Karpas-422 (cell line): ENCODE results near the gene NUP188. TPM values are rescaled to one million over a fixed set of nuclear protein-coding genes. Genes with fewer than 3 reads are reported as not detected.
"Not testable (repeated sequence)": the region's sequence is repeated elsewhere in the genome, so short reads cannot be mapped to it uniquely, and the experiment has no call there.

Experiments
- DNase-seq: peaks from one replicate; pipeline ENCODE4 v3.0.0-alpha.2; 2015
- H2AFZ ChIP-seq: fragments of 200-600 bp; sonication (generic); 2 replicates; pipeline ENCODE4 v1.6.1; 2014; ENCODE audit warnings: antibody characterized with exemption, low read length, mixed read lengths
- H3K27ac ChIP-seq: fragments of 200-600 bp; sonication (generic); 2 replicates; pipeline ENCODE4 v1.5.1; 2014; ENCODE audit warnings: mild to moderate bottlenecking, low read length, moderate library complexity
- H3K27me3 ChIP-seq: fragments of 200-600 bp; sonication (generic); 2 replicates; pipeline ENCODE4 v1.6.1; 2014; ENCODE audit warnings: low read length, mixed read lengths
- H3K36me3 ChIP-seq: fragments of 200-600 bp; sonication (generic); 2 replicates; pipeline ENCODE4 v1.6.1; 2014; ENCODE audit warnings: low read length, mixed read lengths; ENCODE audit not compliant: insufficient read depth
- H3K4me1 ChIP-seq: fragments of 200-600 bp; sonication (generic); 2 replicates; pipeline ENCODE4 v1.6.1; 2014; ENCODE audit warnings: mild to moderate bottlenecking, low read length, mixed read lengths
- H3K4me2 ChIP-seq: fragments of 200-600 bp; sonication (generic); 2 replicates; pipeline ENCODE4 v1.6.1; 2014; ENCODE audit warnings: low read length, low read depth, mild to moderate bottlenecking; ENCODE audit not compliant: poor library complexity, severe bottlenecking
- H3K4me3 ChIP-seq: fragments of 200-600 bp; sonication (generic); 2 replicates; pipeline ENCODE4 v1.5.1; 2014; ENCODE audit warnings: mild to moderate bottlenecking, antibody characterized with exemption, low read length, mixed read lengths
- H3K79me2 ChIP-seq: fragments of 200-600 bp; sonication (generic); 2 replicates; pipeline ENCODE4 v1.6.1; 2014; ENCODE audit warnings: mild to moderate bottlenecking, low read length, mixed read lengths
- H3K9ac ChIP-seq: fragments of 200-600 bp; sonication (generic); 2 replicates; pipeline ENCODE4 v1.6.0; 2014; ENCODE audit warnings: low read length
- H3K9me2 ChIP-seq: fragments of 200-600 bp; sonication (generic), shearing (Covaris generic); replicated peaks from 2 replicates; pipeline ENCODE4 v1.6.0; 2014; ENCODE audit warnings: mild to moderate bottlenecking, low read length, moderate library complexity; ENCODE audit not compliant: insufficient read depth
- H3K9me3 ChIP-seq: fragments of 300-700, 200-600 bp; sonication (generic); 2 replicates; pipeline ENCODE4 v1.6.1; 2014; ENCODE audit warnings: low read length, mixed read lengths
- H4K20me1 ChIP-seq: fragments of 200-600 bp; sonication (generic); 2 replicates; pipeline ENCODE4 v1.6.1; 2014; ENCODE audit warnings: mild to moderate bottlenecking, antibody characterized with exemption, low read length, low read depth; ENCODE audit not compliant: insufficient read depth
- total RNA-seq: library from RNA; depleted of rRNA; stranded (reverse); fragments of >200 nt; shearing (Covaris generic); gene quantifications from 2 replicates; pipeline ENCODE4 v1.2.3, GENCODE V29; 2014; ENCODE audit warnings: low replicate concordance

The NUP188 gene
- total RNA-seq, 1 experiment from 2014 or later = 32.1 TPM

DNA sequence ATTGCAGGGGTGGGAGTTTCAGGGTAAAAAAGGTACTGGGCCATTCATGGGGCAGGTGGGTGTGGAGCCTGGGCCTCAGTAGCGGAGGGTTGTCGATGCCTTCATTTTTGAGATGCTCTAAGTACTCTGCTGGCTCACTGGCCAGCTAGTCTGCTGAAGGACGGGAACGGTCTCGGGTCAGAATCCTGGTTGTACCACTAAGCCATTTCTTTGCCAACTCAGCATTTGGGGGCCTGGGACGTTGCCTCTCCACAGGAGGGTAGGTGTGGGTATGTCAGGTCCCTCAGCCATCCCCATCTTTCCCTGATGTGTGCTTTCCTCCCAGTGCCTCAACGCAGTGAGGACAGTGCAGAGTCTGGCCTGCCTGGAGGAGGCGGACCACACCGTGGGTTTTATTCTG is 55.5 kb downstream of the NUP188 start:
- no peaks in the 10 kb centered on the region for H3K9me3 ChIP-seq
- no peaks in the 10 kb centered on the region for H3K27me3 ChIP-seq
- no peaks in the 10 kb centered on the region for H3K9me2 ChIP-seq
- no peaks in the 10 kb centered on the region for H3K79me2 ChIP-seq
- H3K9ac ChIP-seq = no peak overlapping the region
- no peak for DNase-seq
- peaks cover 5% of the 10 kb centered on the region; the same call in 1 of the 2 replicates for H3K4me1 ChIP-seq
- no peak overlapping the region for H3K27ac ChIP-seq
- H3K4me3 ChIP-seq = no peak overlapping the region
- H3K4me2 ChIP-seq = no peak overlapping the region
- H4K20me1 ChIP-seq = peaks cover 5% of the 10 kb centered on the region; the same call in 1 of the 2 replicates
- H3K36me3 ChIP-seq = peaks cover 44% of the 10 kb centered on the region
- no peak overlapping the region for H2AFZ ChIP-seq

DNA sequence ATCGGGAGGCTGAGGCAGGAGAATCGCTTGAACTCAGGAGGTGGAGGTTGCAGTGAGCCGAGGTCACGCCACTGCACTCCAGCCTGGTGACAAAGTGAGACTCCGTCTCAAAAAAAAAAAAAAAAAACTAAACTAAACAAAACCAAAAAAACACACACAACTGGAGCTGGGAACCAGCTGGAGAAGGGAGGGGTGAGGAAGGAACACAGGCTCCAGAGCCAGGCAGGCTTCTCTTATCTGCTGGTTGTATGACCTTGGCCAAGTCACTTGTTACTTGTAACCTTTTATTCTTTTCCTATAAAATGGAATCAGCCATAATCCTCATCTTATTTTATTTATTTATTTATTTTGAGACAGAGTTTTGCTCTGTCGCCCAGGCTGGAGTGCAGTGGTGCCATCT is 56.7 kb downstream of the NUP188 start:
- H3K4me3 ChIP-seq, H2AFZ ChIP-seq, H3K4me2 ChIP-seq, DNase-seq, H3K9me3 ChIP-seq, H3K27ac ChIP-seq, H3K79me2 ChIP-seq, H3K9ac ChIP-seq, H4K20me1 ChIP-seq, H3K27me3 ChIP-seq, H3K9me2 ChIP-seq, H3K4me1 ChIP-seq: not testable (repeated sequence)
- H3K36me3 ChIP-seq = peaks cover 38% of the 10 kb centered on the region

DNA sequence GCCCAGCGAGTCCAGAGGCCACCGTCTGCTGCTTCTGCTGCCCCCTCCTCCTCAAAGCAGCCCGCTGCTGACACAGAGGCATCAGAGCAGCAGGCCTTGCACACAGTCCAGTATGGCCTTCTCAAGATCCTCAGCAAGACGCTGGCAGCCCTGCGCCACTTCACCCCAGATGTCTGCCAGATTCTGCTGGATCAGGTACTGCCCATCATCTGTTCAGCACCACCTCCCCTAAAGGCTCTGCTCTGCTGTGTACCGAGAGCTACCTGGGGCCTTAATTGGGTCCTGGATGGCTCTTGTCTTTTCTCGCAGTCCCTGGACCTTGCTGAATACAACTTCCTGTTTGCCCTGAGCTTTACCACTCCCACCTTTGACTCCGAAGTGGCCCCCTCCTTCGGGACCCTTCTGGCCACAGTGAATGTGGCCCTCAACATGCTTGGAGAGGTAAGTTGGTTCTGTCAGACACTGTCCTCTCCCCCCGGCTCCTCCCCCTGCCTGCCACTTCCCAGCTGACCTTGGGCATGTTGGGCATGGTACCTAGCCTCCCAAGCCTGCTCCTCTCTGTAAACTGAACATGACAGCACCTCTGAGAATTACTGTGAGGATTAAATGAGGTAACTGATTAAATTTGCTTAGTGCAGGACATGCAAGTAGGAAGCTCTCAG is 58.0 kb downstream of the NUP188 start:
- Histone ChIP-seq H3K4me1 (peaks cover 5% of the 10 kb centered on the region; the same call in 1 of the 2 replicates), H3K27me3 (no peaks in the 10 kb centered on the region), H3K79me2 (no peaks in the 10 kb centered on the region), H3K9ac (no peak overlapping the region), H3K9me2 (no peaks in the 10 kb centered on the region), H4K20me1 (peaks cover 5% of the 10 kb centered on the region; the same call in 1 of the 2 replicates), H3K4me2 (no peak overlapping the region), H3K36me3 (peaks cover 38% of the 10 kb centered on the region), H3K9me3 (no peaks in the 10 kb centered on the region), H2AFZ (no peak overlapping the region), H3K27ac (no peak overlapping the region), H3K4me3 (no peak overlapping the region)
- no peak for DNase-seq

DNA sequence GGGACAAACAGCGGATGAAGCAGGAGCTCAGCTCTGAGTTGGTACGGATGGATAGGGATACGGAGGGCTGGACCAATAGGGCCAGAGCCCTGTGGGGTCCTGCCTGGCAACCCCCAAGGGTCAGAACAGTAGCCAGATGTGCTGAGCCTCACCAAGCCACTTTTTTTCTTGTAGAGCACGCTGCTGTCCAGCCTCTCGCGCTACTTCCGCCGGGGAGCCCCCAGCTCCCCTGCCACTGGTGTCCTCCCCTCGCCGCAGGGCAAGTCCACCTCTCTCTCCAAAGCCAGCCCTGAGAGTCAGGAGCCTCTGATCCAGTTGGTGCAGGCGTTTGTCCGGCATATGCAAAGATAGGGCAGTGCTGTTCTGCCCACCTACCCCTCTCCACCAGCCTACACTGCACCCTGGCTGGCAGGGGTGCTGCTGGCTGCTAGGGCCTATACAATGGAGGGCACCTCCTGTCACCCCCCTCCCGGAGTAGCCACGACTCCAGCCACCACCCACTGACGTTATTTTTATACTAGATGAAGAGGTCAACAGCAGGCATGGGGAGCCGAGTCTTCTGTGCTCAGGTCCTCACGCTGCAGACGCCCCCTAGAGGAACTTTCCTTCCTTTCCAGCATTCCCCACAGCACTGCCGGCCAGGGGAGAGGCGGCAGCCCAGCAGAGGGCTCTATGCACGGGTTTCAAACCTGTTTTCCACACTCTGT is 59.0 kb downstream of the NUP188 start:
- H2AFZ ChIP-seq = no peak overlapping the region
- peaks cover 5% of the 10 kb centered on the region; the same call in 1 of the 2 replicates for H3K4me1 ChIP-seq
- no peaks in the 10 kb centered on the region for H3K9me2 ChIP-seq
- no peak overlapping the region for H3K27ac ChIP-seq
- H3K9ac ChIP-seq = no peak overlapping the region
- peak; percentile 90 for DNase-seq
- no peaks in the 10 kb centered on the region for H3K9me3 ChIP-seq
- H3K4me3 ChIP-seq = no peak overlapping the region
- H3K36me3 ChIP-seq = peaks cover 38% of the 10 kb centered on the region
- H3K79me2 ChIP-seq = no peaks in the 10 kb centered on the region
- H4K20me1 ChIP-seq = peaks cover 5% of the 10 kb centered on the region; the same call in 1 of the 2 replicates
- H3K27me3 ChIP-seq = no peaks in the 10 kb centered on the region
- H3K4me2 ChIP-seq = no peak overlapping the region

DNA sequence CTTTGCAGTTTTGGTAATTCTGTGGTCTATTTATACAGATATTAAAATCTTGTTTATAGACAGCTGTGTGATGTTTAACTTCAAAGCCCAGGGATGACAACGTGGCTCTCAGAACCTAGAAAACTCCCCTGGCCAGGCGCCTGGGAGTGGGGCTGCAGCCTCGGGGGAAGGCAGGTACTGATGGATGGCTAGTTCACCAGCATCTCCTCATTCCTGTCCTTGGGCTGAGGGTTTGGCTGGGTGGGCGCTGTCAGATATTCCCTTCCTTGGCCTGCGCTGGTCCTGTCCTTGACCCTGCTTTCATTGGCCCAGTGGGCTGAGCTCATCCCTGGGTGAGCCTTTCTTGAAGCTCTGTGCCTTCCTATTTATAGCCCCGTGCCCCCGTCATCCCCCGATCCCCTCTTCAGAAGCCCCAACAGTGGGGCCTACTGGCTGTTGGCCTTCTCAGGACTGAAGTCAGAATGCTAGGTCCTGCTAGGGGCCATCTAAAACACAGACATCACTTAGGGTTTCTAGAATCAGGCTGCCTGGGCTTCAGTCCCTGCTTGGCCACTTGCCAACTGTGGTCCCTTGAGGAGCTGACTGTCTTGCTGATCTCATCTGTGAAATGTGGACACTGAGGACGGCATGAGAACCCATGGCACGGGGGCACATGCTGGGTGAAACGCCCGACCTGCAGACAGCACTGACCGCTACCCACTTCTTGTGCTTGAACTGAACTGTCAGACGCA is 59.7 kb downstream of the NUP188 start:
- Histone ChIP-seq H3K36me3 (peaks cover 32% of the 10 kb centered on the region), H3K9me2 (no peaks in the 10 kb centered on the region), H3K79me2 (no peaks in the 10 kb centered on the region), H3K9ac (no peak overlapping the region), H3K9me3 (no peaks in the 10 kb centered on the region), H3K27me3 (no peaks in the 10 kb centered on the region), H3K27ac (no peak overlapping the region), H4K20me1 (peaks cover 5% of the 10 kb centered on the region; the same call in 1 of the 2 replicates), H3K4me1 (peaks cover 5% of the 10 kb centered on the region; the same call in 1 of the 2 replicates), H3K4me2 (no peak overlapping the region), H2AFZ (no peak overlapping the region), H3K4me3 (no peak overlapping the region)
- DNase-seq = peak; percentile 61

DNA sequence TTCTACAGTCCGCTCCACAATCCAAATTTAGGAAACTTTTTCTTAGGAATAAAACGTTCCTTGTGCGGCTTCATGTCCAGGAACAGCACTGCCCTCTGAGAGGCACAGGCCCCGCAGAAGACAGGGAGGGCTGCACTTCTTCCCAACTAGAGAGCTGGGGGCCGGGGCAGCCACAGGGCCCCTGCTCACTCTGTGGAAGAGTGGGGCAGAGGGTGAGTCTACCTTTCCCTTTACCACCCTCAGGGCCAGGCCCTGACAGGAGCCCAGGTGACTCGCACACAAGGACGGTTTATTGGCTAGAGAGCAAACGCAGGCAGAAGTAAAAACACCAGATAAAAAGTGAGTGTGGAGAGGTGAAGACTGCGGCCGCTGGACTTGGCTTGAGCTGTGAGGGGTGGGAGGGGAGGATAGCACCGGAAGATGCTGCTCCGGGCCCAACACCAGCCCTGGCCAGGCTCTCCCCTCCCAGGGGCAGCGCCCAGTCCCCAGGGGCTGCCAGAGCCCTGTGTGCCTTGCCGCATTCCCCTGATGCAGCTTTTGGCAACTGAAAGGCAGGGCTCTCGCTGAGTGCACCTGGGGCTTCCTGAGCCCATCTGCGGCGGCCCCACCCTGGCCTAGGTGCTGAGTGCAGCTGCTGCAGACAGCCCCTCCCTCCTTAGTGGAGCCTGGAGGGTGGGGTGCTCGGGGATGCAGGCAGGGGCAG is 60.4 kb downstream of the NUP188 start:
- Histone ChIP-seq H3K36me3 (peaks cover 26% of the 10 kb centered on the region), H3K9me2 (no peaks in the 10 kb centered on the region), H3K27ac (no peak overlapping the region), H3K79me2 (no peaks in the 10 kb centered on the region), H3K9me3 (no peaks in the 10 kb centered on the region), H3K27me3 (no peaks in the 10 kb centered on the region), H2AFZ (no peak overlapping the region), H3K4me2 (no peak overlapping the region), H3K4me3 (no peak overlapping the region), H3K9ac (no peak overlapping the region), H4K20me1 (peaks cover 5% of the 10 kb centered on the region; the same call in 1 of the 2 replicates), H3K4me1 (peaks cover 5% of the 10 kb centered on the region; the same call in 1 of the 2 replicates)
- no peak for DNase-seq

DNA sequence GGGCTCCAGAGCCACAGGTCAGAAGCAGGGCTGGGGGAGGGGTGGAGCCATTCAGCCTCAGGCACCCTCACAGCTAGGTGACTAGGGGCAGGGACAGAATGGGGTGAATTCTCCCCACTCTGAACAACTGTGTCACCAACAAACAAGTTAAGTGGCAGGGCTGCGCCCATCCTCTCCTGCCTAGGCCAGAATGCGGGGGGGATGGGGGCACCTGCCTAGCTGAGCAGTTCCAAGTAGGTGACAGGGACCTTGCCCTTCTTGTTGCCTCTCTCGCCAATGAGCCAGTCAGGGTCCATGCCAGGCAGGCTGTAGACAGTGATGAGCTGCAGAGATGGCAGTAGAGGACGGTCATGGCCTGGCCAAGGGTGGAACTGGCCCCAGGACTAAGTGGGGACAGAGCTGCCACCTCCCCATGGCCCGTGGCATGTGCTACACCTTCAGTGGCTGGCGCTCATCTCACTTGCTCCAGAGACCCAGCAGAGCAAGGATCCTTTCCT is 61.0 kb downstream of the NUP188 start:
- H3K9me3 ChIP-seq = no peaks in the 10 kb centered on the region
- H4K20me1 ChIP-seq = peaks cover 5% of the 10 kb centered on the region; the same call in 1 of the 2 replicates
- no peak overlapping the region for H3K4me3 ChIP-seq
- no peaks in the 10 kb centered on the region for H3K27me3 ChIP-seq
- H3K36me3 ChIP-seq = peaks cover 20% of the 10 kb centered on the region; the same call in 1 of the 2 replicates
- H3K9ac ChIP-seq = no peak overlapping the region
- no peak overlapping the region for H2AFZ ChIP-seq
- no peak overlapping the region for H3K4me2 ChIP-seq
- no peaks in the 10 kb centered on the region for H3K79me2 ChIP-seq
- H3K27ac ChIP-seq = no peak overlapping the region
- peaks cover 5% of the 10 kb centered on the region; the same call in 1 of the 2 replicates for H3K4me1 ChIP-seq
- no peak for DNase-seq
- no peaks in the 10 kb centered on the region for H3K9me2 ChIP-seq
